GM06990 (cell line): ENCODE data around the gene SPIRE1.
"Not testable (repeated sequence)": the region's sequence is repeated elsewhere in the genome, so short reads cannot be mapped to it uniquely, and the experiment has no call there.

Source experiments
- DNase-seq: peaks from one replicate; pipeline ENCODE4 v3.0.0-alpha.2; 2011; ENCODE audit not compliant: insufficient read length; ENCODE audit errors: extremely low read depth
- H3K27me3 ChIP-seq: replicated peaks from 2 replicates; pipeline ENCODE4 v1.6.0; 2011; ENCODE audit warnings: low read length; ENCODE audit not compliant: control insufficient read depth, insufficient read depth
- H3K36me3 ChIP-seq: 2 replicates; pipeline ENCODE4 v1.5.1; 2011; ENCODE audit warnings: low read length; ENCODE audit not compliant: control insufficient read depth, insufficient read depth
- H3K4me3 ChIP-seq: replicated peaks from 2 replicates; pipeline ENCODE4 v1.5.1; 2011; ENCODE audit warnings: low read depth, mild to moderate bottlenecking, control low read depth, low read length
- TF ChIP-seq, protein P1 (sequence below): IDR thresholded peaks from 2 replicates; pipeline ENCODE4 v1.5.1; 2011; ENCODE audit warnings: low read length, control low read depth, mild to moderate bottlenecking, inconsistent platforms; ENCODE audit not compliant: insufficient read depth, poor library complexity, severe bottlenecking

SPIRE1 gene

DNA sequence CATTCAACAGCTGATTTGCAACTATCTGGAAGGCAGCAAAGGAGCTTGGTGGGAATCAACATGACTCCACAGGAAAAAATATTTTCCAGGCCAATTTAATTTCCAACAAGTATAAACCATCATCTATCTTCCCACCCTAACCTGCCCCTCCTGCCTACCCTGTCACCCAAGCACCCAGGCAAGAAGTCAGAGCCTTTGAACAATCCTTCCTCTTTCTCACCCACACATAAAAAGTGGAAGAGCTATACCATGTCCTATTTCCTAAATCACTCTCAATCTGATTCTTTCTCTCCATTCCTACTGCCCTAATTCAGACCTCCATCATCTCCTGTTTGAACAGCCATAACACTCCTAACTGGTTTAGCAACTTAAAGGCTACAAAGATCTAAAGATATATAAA, 12.7 kb downstream of the SPIRE1 start:
- TF ChIP-seq, protein P1, sequence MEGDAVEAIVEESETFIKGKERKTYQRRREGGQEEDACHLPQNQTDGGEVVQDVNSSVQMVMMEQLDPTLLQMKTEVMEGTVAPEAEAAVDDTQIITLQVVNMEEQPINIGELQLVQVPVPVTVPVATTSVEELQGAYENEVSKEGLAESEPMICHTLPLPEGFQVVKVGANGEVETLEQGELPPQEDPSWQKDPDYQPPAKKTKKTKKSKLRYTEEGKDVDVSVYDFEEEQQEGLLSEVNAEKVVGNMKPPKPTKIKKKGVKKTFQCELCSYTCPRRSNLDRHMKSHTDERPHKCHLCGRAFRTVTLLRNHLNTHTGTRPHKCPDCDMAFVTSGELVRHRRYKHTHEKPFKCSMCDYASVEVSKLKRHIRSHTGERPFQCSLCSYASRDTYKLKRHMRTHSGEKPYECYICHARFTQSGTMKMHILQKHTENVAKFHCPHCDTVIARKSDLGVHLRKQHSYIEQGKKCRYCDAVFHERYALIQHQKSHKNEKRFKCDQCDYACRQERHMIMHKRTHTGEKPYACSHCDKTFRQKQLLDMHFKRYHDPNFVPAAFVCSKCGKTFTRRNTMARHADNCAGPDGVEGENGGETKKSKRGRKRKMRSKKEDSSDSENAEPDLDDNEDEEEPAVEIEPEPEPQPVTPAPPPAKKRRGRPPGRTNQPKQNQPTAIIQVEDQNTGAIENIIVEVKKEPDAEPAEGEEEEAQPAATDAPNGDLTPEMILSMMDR, result no peak
- Histone ChIP-seq H3K36me3 (no peaks in the 10 kb centered on the region), H3K27me3 (no peaks in the 10 kb centered on the region), H3K4me3 (no peak overlapping the region)
- no peak for DNase-seq

- H3K27me3 ChIP-seq, H3K4me3 ChIP-seq, DNase-seq, H3K36me3 ChIP-seq: not testable (repeated sequence)
Observed at GRCh38 chr18:12643756-12644155, 14.2 kb downstream of the SPIRE1 start.

DNA sequence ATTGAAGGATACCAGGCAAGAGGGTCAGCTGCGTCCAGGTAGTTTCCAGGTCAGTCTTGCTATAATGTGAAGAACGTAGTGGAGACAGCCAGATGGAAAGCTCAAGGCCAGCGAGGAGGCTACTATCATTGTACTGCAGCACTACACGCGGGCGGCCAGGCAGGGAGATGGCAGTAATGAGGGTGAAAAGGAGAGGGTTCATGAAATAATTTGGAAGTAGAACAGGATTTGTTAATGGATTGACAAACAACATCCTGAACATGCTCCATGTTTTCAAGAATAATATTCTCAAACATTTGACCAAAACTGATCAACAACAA, 17.1 kb downstream of the SPIRE1 start:
- TF ChIP-seq, protein P1, result no peak
- Histone ChIP-seq H3K36me3 (no peaks in the 10 kb centered on the region), H3K27me3 (no peaks in the 10 kb centered on the region), H3K4me3 (no peak overlapping the region)
- no peak for DNase-seq

DNA sequence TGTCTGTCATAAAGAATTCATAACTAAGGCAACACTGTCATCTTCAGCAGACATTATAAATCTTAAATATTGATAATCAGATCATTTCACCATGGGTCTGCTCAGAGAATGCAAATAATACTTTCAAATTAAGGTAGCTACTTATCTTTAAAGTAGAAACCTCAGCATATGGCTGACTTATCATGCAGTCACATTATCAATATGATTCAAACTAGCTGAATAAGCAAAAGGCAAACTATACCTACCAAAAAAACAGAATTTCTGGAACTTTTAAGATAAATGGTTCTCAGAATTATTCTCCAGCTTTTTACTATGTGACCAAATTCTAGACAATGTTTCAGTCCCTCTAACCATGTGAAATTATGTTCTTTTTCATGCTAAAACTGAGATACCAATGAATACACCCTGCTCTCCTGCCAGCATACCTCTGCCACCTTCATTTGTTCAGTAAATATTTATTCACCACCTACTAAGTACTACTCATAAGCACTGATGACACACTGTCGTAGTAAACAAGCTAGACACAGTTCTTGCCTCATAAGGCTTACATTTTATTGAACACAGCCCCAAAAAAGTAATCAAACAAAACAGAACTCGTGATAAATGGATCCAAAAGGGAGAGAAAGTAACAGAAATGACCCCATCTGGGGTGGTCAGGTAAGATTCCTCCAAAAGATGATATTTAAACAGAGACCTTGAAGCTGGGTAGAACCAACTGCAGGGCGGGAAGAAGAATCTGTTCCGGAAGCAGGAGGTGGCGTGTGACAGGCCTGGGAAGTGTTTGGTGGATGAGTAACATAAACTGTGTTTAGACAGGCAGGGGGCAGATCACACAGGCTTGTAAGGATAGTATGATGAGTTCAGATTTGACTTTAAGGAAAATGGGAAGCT, 17.7 kb downstream of the SPIRE1 start:
- no peak for DNase-seq
- Histone ChIP-seq H3K4me3 (no peak overlapping the region), H3K36me3 (no peaks in the 10 kb centered on the region), H3K27me3 (no peaks in the 10 kb centered on the region)
- TF ChIP-seq, protein P1, result no peak

GRCh38 chr18:12638644-12639124, 19.2 kb downstream of the SPIRE1 start:
- no peak for DNase-seq
- H3K36me3 ChIP-seq, result no peaks in the 10 kb centered on the region
- TF ChIP-seq, protein P1, result no peak
- H3K4me3 ChIP-seq, result no peak overlapping the region
- H3K27me3 ChIP-seq, result no peaks in the 10 kb centered on the region

GRCh38 chr18:12637901-12638643, 19.8 kb downstream of the SPIRE1 start:
- no peaks in the 10 kb centered on the region for H3K27me3 ChIP-seq
- no peak for DNase-seq
- H3K36me3 ChIP-seq, result no peaks in the 10 kb centered on the region
- H3K4me3 ChIP-seq, result no peak overlapping the region
- TF ChIP-seq, protein P1, result no peak
